GM19467 (cell line): Measurements from ENCODE around the gene HNRNPH2.

Source experiments
- ATAC-seq: cut with Tn5 transposase; IDR thresholded peaks from one replicate; pipeline ENCODE4 v1.9.1; 2021; ENCODE audit warnings: mild to moderate bottlenecking, moderate library complexity; ENCODE audit not compliant: unreplicated experiment

Gene HNRNPH2

GRCh38 chrX:101395789-101396188 lies 12.2 kb upstream of the HNRNPH2 start:
- ATAC-seq = no peak

- ATAC-seq = no peak
Observed at GRCh38 chrX:101397779-101398178, 10.2 kb upstream of the HNRNPH2 start.

- ATAC-seq = no peak
Observed at GRCh38 chrX:101398694-101399093, 9.3 kb upstream of the HNRNPH2 start.

- no peak for ATAC-seq
Observed at GRCh38 chrX:101399825-101400224, 8.2 kb upstream of the HNRNPH2 start.

- ATAC-seq = no peak
Observed at GRCh38 chrX:101407167-101407747, 765 bp upstream of the HNRNPH2 start.

GRCh38 chrX:101408532-101408841 lies 465 bp downstream of the HNRNPH2 start:
- peak; percentile 19 for ATAC-seq

- no peak for ATAC-seq
Observed at GRCh38 chrX:101409043-101409442, 1.0 kb downstream of the HNRNPH2 start.

- no peak for ATAC-seq
Observed at GRCh38 chrX:101410461-101410860, 2.4 kb downstream of the HNRNPH2 start.

- ATAC-seq = no peak
Observed at GRCh38 chrX:101411984-101412383, 4.0 kb downstream of the HNRNPH2 start.

- ATAC-seq = peak; percentile 62
Observed at GRCh38 chrX:101415180-101416145, 7.4 kb downstream of the HNRNPH2 start.

- no peak for ATAC-seq
Observed at GRCh38 chrX:101416691-101417090, 8.7 kb downstream of the HNRNPH2 start.

GRCh38 chrX:101417190-101417589 lies 9.2 kb downstream of the HNRNPH2 start:
- ATAC-seq = no peak

- ATAC-seq = no peak
Observed at GRCh38 chrX:101417981-101418841, 10.2 kb downstream of the HNRNPH2 start.

GRCh38 chrX:101419489-101419888 lies 11.5 kb downstream of the HNRNPH2 start:
- no peak for ATAC-seq

- no peak for ATAC-seq
Observed at GRCh38 chrX:101427954-101428353, 19.9 kb downstream of the HNRNPH2 start.

- ATAC-seq = no peak
Observed at GRCh38 chrX:101429934-101430333, 21.9 kb downstream of the HNRNPH2 start.

GRCh38 chrX:101430457-101431078 lies 22.5 kb downstream of the HNRNPH2 start:
- ATAC-seq = no peak

GRCh38 chrX:101442085-101442484 lies 34.1 kb downstream of the HNRNPH2 start:
- no peak for ATAC-seq

- ATAC-seq = no peak
Observed at GRCh38 chrX:101449279-101449678, 41.3 kb downstream of the HNRNPH2 start.

- ATAC-seq = no peak
Observed at GRCh38 chrX:101450085-101450484, 42.1 kb downstream of the HNRNPH2 start.

GRCh38 chrX:101450961-101451360 lies 42.9 kb downstream of the HNRNPH2 start:
- ATAC-seq = no peak
